Smooth muscle cell (in vitro differentiated cells): ENCODE measurements around the gene MRGPRX3. TPM values are rescaled to one million over a fixed set of nuclear protein-coding genes. Genes with fewer than 3 reads are reported as not detected.

Experiments
- DNase-seq: peaks from one replicate; lab custom pipeline; 2025; ENCODE audit not compliant: unreplicated experiment; lab: John Stamatoyannopoulos, UW
- H2AFZ ChIP-seq: fragments of 200-600 bp; sonication (generic); 2 replicates; pipeline ENCODE4 v1.6.0; 2016; ENCODE audit warnings: antibody characterized with exemption, low read depth, mild to moderate bottlenecking
- H3F3A ChIP-seq: fragments of 200-600 bp; sonication (generic); 2 replicates; pipeline ENCODE4 v1.6.0; 2017; ENCODE audit warnings: antibody characterized with exemption, low read depth
- H3K27ac ChIP-seq: fragments of 200-600 bp; sonication (generic); 2 replicates; pipeline ENCODE4 v1.5.1; 2016; ENCODE audit warnings: low read depth, mild to moderate bottlenecking
- H3K27me3 ChIP-seq: fragments of 200-600 bp; sonication (generic); 2 replicates; pipeline ENCODE4 v1.6.1; 2016; ENCODE audit warnings: low read depth, mild to moderate bottlenecking
- H3K36me3 ChIP-seq: fragments of 200-600 bp; sonication (generic); 2 replicates; pipeline ENCODE4 v1.5.1; 2016; ENCODE audit warnings: low read depth
- H3K4me1 ChIP-seq: fragments of 200-600 bp; sonication (generic); 2 replicates; pipeline ENCODE4 v1.5.1; 2016; ENCODE audit warnings: low read depth
- H3K4me2 ChIP-seq: fragments of 200-600 bp; sonication (generic); 2 replicates; pipeline ENCODE4 v1.6.0; 2016; ENCODE audit warnings: mild to moderate bottlenecking
- H3K4me3 ChIP-seq: fragments of 200-600 bp; sonication (generic); 2 replicates; pipeline ENCODE4 v1.5.1; 2016; ENCODE audit warnings: mild to moderate bottlenecking
- H3K79me2 ChIP-seq: fragments of 200-600 bp; sonication (generic); 2 replicates; pipeline ENCODE4 v1.6.0; 2016; ENCODE audit warnings: low read depth, mild to moderate bottlenecking
- H3K9ac ChIP-seq: fragments of 200-600 bp; sonication (generic); 2 replicates; pipeline ENCODE4 v1.6.0; 2016; ENCODE audit warnings: low read depth
- H3K9me3 ChIP-seq: fragments of 200-600 bp; sonication (generic); replicated peaks from 2 replicates; pipeline ENCODE4 v1.5.1; 2016; ENCODE audit warnings: low read depth
- H4K20me1 ChIP-seq: fragments of 200-600 bp; sonication (generic); 2 replicates; pipeline ENCODE4 v1.6.0; 2016; ENCODE audit warnings: low read depth
- WGBS: methylation state at CpG from one replicate; pipeline ENCODE4 v1.1.7; 2016; ENCODE audit warnings: low lambda C conversion rate; 5-methylcytosine and 5-hydroxymethylcytosine counted together
- polyA plus RNA-seq: library from polyadenylated mRNA; unstranded; fragments of >200 nt; fragmentation: Nextera tagmentation; extraction: Ambion mirVana; gene quantifications from 2 replicates; pipeline ENCODE4 v1.2.1, GENCODE V29; 2016
- total RNA-seq: library from RNA; depleted of rRNA; stranded (reverse); fragments of >200 nt; gene quantifications from 2 replicates; pipeline ENCODE4 v1.2.3, GENCODE V29; 2014
- TF ChIP-seq, protein P1 (sequence below): fragments of 200-600 bp; sonication (generic); IDR thresholded peaks from 2 replicates; pipeline ENCODE4 v1.5.1; 2017; ENCODE audit warnings: borderline replicate concordance, mild to moderate bottlenecking, antibody characterized with exemption; ENCODE audit not compliant: insufficient read depth, poor library complexity, severe bottlenecking

MRGPRX3 gene
- total and polyA plus RNA-seq, 2 experiments from 2014 or later, result not detected

DNA sequence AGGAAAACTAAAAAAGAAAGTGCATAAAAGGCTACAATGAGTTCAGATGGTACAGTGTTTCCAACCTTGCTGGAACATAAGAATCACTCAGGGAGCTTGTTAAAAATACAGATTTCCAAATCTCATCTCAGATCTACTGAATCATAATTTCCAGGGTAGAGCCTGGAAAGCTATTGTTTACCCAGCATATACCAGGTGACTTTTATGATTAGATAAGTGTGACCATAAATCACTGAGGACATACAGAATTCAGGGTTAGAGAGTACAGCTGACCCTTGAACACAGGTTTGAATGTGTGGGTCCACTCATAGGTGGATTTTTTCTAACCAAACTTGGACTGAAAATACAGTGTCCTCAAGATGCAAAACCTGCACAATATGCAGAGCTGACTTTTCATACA lies 38.4 kb upstream of the MRGPRX3 start:
- H3F3A ChIP-seq, result no peaks in the 10 kb centered on the region
- no peak overlapping the region for H3K9ac ChIP-seq
- no peak for DNase-seq

DNA sequence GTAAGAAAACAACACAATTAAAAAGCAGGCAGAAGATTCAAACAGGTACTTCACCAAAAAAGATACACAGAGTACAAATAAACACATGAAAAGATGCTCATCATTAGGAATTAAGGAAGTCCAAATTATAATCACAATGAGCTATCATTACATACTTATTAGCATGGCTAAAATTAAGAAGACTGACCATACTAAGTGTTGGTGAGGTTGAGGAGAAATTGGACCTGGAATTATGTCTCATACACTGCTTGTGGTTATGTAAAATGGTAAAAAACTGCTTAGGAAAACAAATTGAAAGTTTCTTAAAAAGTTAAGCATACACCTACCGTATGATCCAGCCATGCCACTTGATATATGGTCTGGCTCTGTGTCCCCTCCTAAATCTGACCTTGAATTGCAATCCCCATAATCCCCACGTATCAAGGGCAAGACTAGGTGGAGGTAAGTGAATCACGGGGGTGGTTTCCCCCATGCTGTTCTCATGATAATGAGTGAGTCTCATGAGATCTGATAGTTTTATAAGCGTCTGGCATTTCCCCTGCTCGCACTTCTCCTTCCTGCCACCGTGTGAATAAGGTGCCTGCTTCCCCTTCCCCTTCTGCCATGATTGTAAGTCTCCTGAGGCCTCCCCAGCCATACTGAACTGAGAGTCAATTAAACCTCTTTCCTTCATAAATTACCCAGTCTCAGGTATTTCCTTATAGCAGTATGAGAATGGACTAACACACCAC lies 31.3 kb upstream of the MRGPRX3 start:
- H3K79me2 ChIP-seq, result peaks cover 25% of the 10 kb centered on the region
- WGBS, result 52% methylated on average over 6 of the region's 6 CpGs

More for the DNA sequence above, 38.4 kb upstream of the MRGPRX3 start:
- H3K36me3 ChIP-seq, result peaks cover 21% of the 10 kb centered on the region
- TF ChIP-seq, protein P1, sequence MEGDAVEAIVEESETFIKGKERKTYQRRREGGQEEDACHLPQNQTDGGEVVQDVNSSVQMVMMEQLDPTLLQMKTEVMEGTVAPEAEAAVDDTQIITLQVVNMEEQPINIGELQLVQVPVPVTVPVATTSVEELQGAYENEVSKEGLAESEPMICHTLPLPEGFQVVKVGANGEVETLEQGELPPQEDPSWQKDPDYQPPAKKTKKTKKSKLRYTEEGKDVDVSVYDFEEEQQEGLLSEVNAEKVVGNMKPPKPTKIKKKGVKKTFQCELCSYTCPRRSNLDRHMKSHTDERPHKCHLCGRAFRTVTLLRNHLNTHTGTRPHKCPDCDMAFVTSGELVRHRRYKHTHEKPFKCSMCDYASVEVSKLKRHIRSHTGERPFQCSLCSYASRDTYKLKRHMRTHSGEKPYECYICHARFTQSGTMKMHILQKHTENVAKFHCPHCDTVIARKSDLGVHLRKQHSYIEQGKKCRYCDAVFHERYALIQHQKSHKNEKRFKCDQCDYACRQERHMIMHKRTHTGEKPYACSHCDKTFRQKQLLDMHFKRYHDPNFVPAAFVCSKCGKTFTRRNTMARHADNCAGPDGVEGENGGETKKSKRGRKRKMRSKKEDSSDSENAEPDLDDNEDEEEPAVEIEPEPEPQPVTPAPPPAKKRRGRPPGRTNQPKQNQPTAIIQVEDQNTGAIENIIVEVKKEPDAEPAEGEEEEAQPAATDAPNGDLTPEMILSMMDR, result no peak
- no peak overlapping the region for H2AFZ ChIP-seq
- no peaks in the 10 kb centered on the region for H3K4me1 ChIP-seq
- H3K79me2 ChIP-seq, result no peaks in the 10 kb centered on the region
- H4K20me1 ChIP-seq, result peaks cover under 1% of the 10 kb centered on the region
- no peak overlapping the region for H3K4me3 ChIP-seq
- no peaks in the 10 kb centered on the region for H3K9me3 ChIP-seq
- no peak overlapping the region for H3K4me2 ChIP-seq
- H3K27me3 ChIP-seq, result no peaks in the 10 kb centered on the region
- no peak overlapping the region for H3K27ac ChIP-seq

DNA sequence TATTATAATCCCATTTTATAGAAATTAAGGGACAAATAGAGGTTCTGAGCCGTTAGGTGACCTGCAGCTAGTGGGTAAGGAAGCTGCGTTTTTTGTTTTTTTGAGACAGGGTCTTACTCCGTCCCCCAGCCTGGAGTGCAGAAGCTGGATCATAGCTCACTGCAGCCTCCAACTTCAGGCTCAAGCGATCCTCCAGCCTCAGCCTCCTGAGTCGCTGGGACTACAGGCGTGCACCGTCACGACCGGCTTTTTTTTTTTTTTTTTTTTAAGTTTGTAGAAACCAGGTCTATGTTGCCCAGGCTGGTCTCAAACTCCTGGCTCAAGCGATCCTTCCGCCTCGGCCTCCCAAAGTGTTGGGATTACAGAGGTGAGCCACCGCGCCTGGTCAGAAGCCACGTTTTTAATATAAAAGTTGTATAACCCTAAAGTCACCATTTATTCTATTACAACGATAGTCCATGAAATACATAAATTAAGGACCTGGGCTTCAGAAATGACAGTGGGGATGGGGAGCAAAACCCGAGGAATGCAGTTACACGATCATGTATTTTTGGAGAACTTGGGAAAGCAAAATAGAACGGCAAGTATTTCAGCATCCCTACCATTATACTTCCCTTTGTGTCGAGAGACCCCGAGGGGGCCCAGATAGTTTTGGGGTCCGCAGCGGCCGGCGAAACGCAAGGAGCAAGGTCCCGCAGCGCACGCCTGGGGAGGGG lies 27.1 kb upstream of the MRGPRX3 start:
- H3K4me1 ChIP-seq, result peaks cover 8% of the 10 kb centered on the region
- H3K4me3 ChIP-seq, result peak overlapping the region; percentile 92
- no peaks in the 10 kb centered on the region for H3K9me3 ChIP-seq
- H3F3A ChIP-seq, result no peaks in the 10 kb centered on the region
- peaks cover 21% of the 10 kb centered on the region for H3K79me2 ChIP-seq
- 28% methylated on average over 29 of the region's 29 CpGs for WGBS
- no peaks in the 10 kb centered on the region for H4K20me1 ChIP-seq
- peaks cover 4% of the 10 kb centered on the region for H3K27me3 ChIP-seq
- peak overlapping the region; percentile 99 for H2AFZ ChIP-seq
- H3K9ac ChIP-seq, result peak overlapping the region; percentile 75
- TF ChIP-seq, protein P1, result no peak
- H3K36me3 ChIP-seq, result no peaks in the 10 kb centered on the region
- no peak overlapping the region for H3K27ac ChIP-seq
- peak overlapping the region; percentile 98 for H3K4me2 ChIP-seq
- DNase-seq, result no peak

More for the DNA sequence above, 31.3 kb upstream of the MRGPRX3 start:
- no peak overlapping the region for H3K9ac ChIP-seq
- H3K27me3 ChIP-seq, result no peaks in the 10 kb centered on the region
- peaks cover 8% of the 10 kb centered on the region for H3K4me1 ChIP-seq
- no peaks in the 10 kb centered on the region for H3K36me3 ChIP-seq
- H3F3A ChIP-seq, result no peaks in the 10 kb centered on the region
- H2AFZ ChIP-seq, result no peak overlapping the region
- H3K9me3 ChIP-seq, result no peaks in the 10 kb centered on the region
- H3K4me3 ChIP-seq, result no peak overlapping the region
- no peak overlapping the region for H3K27ac ChIP-seq
- H4K20me1 ChIP-seq, result peaks cover 9% of the 10 kb centered on the region
- no peak overlapping the region for H3K4me2 ChIP-seq
- TF ChIP-seq, protein P1, result no peak
- no peak for DNase-seq
